Activated T-cell treated with anti-CD3 and anti-CD28 coated beads, Interleukin-2, amount 50 U/mL, for 72 hours (primary cell): Measurements from ENCODE around the gene RRAS2. TPM values are rescaled to one million over a fixed set of nuclear protein-coding genes. Genes with fewer than 3 reads are reported as not detected.
A peak's percentile ranks its signal among the peaks of the same experiment; 100 is the strongest.
"Not testable (repeated sequence)": the region's sequence is repeated elsewhere in the genome, so short reads cannot be mapped to it uniquely, and the experiment has no call there.

Experiments used
- ATAC-seq, 2 donors: fragments of 150-1000 bp; cut with Tn5 transposase; replicated peaks in 1 of 2; 2 replicates each; pipeline ENCODE4 v1.10.0; 2021; ENCODE audit warnings: moderate library complexity in 2 of 2, mild to moderate bottlenecking in 1 of 2
- DNase-seq, 2 donors: peaks; one replicate each; pipeline ENCODE4 v3.0.0; 2021 to 2022; ENCODE audit warnings: mixed read lengths in 1 of 2
- H3K27ac Mint-ChIP-seq: one replicate; pipeline ENCODE4 v1.8.0; 2022; ENCODE audit warnings: mild to moderate bottlenecking, moderate library complexity, mixed read lengths
- H3K27me3 Mint-ChIP-seq: one replicate; pipeline ENCODE4 v1.8.0; 2022; ENCODE audit warnings: low read depth, mixed read lengths
- H3K36me3 Mint-ChIP-seq, 2 donors: one replicate each; pipeline ENCODE4 v1.8.0; 2022; ENCODE audit warnings: mixed read lengths in 2 of 2, mild to moderate bottlenecking in 1 of 2; ENCODE audit not compliant: insufficient read depth in 2 of 2
- H3K4me1 Mint-ChIP-seq: one replicate; pipeline ENCODE4 v1.8.0; 2022; ENCODE audit warnings: low read depth, mixed read lengths
- H3K4me3 Mint-ChIP-seq, 2 donors: one replicate each; pipeline ENCODE4 v1.8.0; 2022; ENCODE audit warnings: mild to moderate bottlenecking in 2 of 2, mixed read lengths in 2 of 2, moderate library complexity in 2 of 2
- H3K9me3 Mint-ChIP-seq, 2 donors: one replicate each; pipeline ENCODE4 v1.8.0; 2022; ENCODE audit warnings: mixed read lengths in 2 of 2
- total RNA-seq, 2 donors: library from RNA; stranded (reverse); gene quantifications; one replicate each; pipeline ENCODE4 v1.2.3, GENCODE V29; 2022

RRAS2 gene
- total RNA-seq, 2 donors from 2014 or later: 59.2 to 64.2 TPM

GRCh38 chr11:14306481-14306880 is 52.5 kb downstream of the RRAS2 start:
- Mint-ChIP-seq H3K36me3 (no peaks in the 10 kb centered on the region), H3K4me3 (no peak overlapping the region), H3K9me3 (no peaks in the 10 kb centered on the region), H3K27me3 (no peaks in the 10 kb centered on the region), H3K27ac (no peak overlapping the region), H3K4me1 (peaks cover 15% of the 10 kb centered on the region)
- DNase-seq: no peak
- ATAC-seq: no peak

- ATAC-seq (no peak), DNase-seq (no peak)
- Mint-ChIP-seq H3K9me3 (no peaks in the 10 kb centered on the region), H3K27me3 (no peaks in the 10 kb centered on the region), H3K27ac (no peak overlapping the region), H3K36me3 (no peaks in the 10 kb centered on the region), H3K4me1 (peaks cover 15% of the 10 kb centered on the region), H3K4me3 (no peak overlapping the region)
These were observed 53.3 kb downstream of the RRAS2 start for GRCh38 chr11:14305649-14306048.

GRCh38 chr11:14304601-14305000 is 54.4 kb downstream of the RRAS2 start:
- no peaks in the 10 kb centered on the region for H3K27me3 Mint-ChIP-seq
- no peak overlapping the region for H3K27ac Mint-ChIP-seq
- no peaks in the 10 kb centered on the region for H3K9me3 Mint-ChIP-seq
- ATAC-seq: no peak
- H3K36me3 Mint-ChIP-seq: no peaks in the 10 kb centered on the region
- no peak overlapping the region for H3K4me3 Mint-ChIP-seq
- peaks cover 15% of the 10 kb centered on the region for H3K4me1 Mint-ChIP-seq
- no peak for DNase-seq

GRCh38 chr11:14300661-14301304 is 58.2 kb downstream of the RRAS2 start:
- Mint-ChIP-seq H3K27me3 (no peaks in the 10 kb centered on the region), H3K9me3 (no peaks in the 10 kb centered on the region), H3K27ac (no peak overlapping the region), H3K36me3 (no peaks in the 10 kb centered on the region), H3K4me1 (peaks cover 5% of the 10 kb centered on the region), H3K4me3 (no peak overlapping the region)
- ATAC-seq: peak; percentile 85 to 88
- DNase-seq: peak; percentile 32 to 36

GRCh38 chr11:14299921-14300320 is 59.1 kb downstream of the RRAS2 start:
- DNase-seq: no peak
- no peaks in the 10 kb centered on the region for H3K9me3 Mint-ChIP-seq
- no peak for ATAC-seq
- H3K36me3 Mint-ChIP-seq: no peaks in the 10 kb centered on the region
- peaks cover 5% of the 10 kb centered on the region for H3K4me1 Mint-ChIP-seq
- H3K27me3 Mint-ChIP-seq: no peaks in the 10 kb centered on the region
- no peak overlapping the region for H3K4me3 Mint-ChIP-seq
- H3K27ac Mint-ChIP-seq: no peak overlapping the region

GRCh38 chr11:14290422-14290821 is 68.6 kb downstream of the RRAS2 start:
- Mint-ChIP-seq H3K4me1 (peaks cover 18% of the 10 kb centered on the region), H3K36me3 (peaks cover 5 to 22% of the 10 kb centered on the region in 2 donors), H3K9me3 (no peaks in the 10 kb centered on the region), H3K27me3 (no peaks in the 10 kb centered on the region), H3K4me3 (no peak overlapping the region), H3K27ac (no peak overlapping the region)
- ATAC-seq (no peak), DNase-seq (no peak)

GRCh38 chr11:14288189-14288935 is 70.6 kb downstream of the RRAS2 start:
- no peaks in the 10 kb centered on the region for H3K27me3 Mint-ChIP-seq
- peaks cover 5 to 12% of the 10 kb centered on the region in 2 donors for H3K36me3 Mint-ChIP-seq
- no peak for DNase-seq
- peak overlapping the region; percentile 90 for H3K27ac Mint-ChIP-seq
- peak overlapping the region in 1 of 2 donors; percentile 69 for H3K4me3 Mint-ChIP-seq
- peaks cover 18% of the 10 kb centered on the region for H3K4me1 Mint-ChIP-seq
- H3K9me3 Mint-ChIP-seq: no peaks in the 10 kb centered on the region
- peak; percentile 53 to 69 for ATAC-seq

- H3K36me3 Mint-ChIP-seq, ATAC-seq, H3K4me3 Mint-ChIP-seq, H3K27me3 Mint-ChIP-seq, H3K4me1 Mint-ChIP-seq, DNase-seq, H3K9me3 Mint-ChIP-seq, H3K27ac Mint-ChIP-seq: not testable (repeated sequence)
These were observed 80.1 kb downstream of the RRAS2 start for GRCh38 chr11:14278869-14279268.

- peaks cover 2 to 7% of the 10 kb centered on the region in 2 donors for H3K36me3 Mint-ChIP-seq
- no peaks in the 10 kb centered on the region for H3K27me3 Mint-ChIP-seq
- H3K4me1 Mint-ChIP-seq: peaks cover 22% of the 10 kb centered on the region
- H3K4me3 Mint-ChIP-seq: no peak overlapping the region
- H3K27ac Mint-ChIP-seq: no peak overlapping the region
- ATAC-seq: no peak
- DNase-seq: no peak
- no peaks in the 10 kb centered on the region for H3K9me3 Mint-ChIP-seq
These were observed 83.9 kb downstream of the RRAS2 start for GRCh38 chr11:14275076-14275475.

- peaks cover 2 to 7% of the 10 kb centered on the region in 2 donors for H3K36me3 Mint-ChIP-seq
- no peak overlapping the region for H3K4me3 Mint-ChIP-seq
- no peak for ATAC-seq
- DNase-seq: no peak
- H3K27me3 Mint-ChIP-seq: no peaks in the 10 kb centered on the region
- H3K9me3 Mint-ChIP-seq: no peaks in the 10 kb centered on the region
- H3K27ac Mint-ChIP-seq: no peak overlapping the region
- H3K4me1 Mint-ChIP-seq: peaks cover 22% of the 10 kb centered on the region
These were observed 85.1 kb downstream of the RRAS2 start for GRCh38 chr11:14273895-14274294.

- Mint-ChIP-seq H3K27me3 (no peaks in the 10 kb centered on the region), H3K27ac (peak overlapping the region; percentile 21), H3K36me3 (peaks cover 0 to 6% of the 10 kb centered on the region in 2 donors)
These were observed 88.1 kb downstream of the RRAS2 start for GRCh38 chr11:14270690-14271542.

GRCh38 chr11:14269692-14270573 is 89.0 kb downstream of the RRAS2 start:
- DNase-seq (no peak), ATAC-seq (no peak)
- Mint-ChIP-seq H3K4me1 (peaks cover 22% of the 10 kb centered on the region), H3K27me3 (no peaks in the 10 kb centered on the region), H3K36me3 (peaks cover 2 to 6% of the 10 kb centered on the region in 2 donors), H3K9me3 (peaks cover 0 to 2% of the 10 kb centered on the region in 2 donors), H3K27ac (peak overlapping the region; percentile 21), H3K4me3 (no peak overlapping the region)

More at GRCh38 chr11:14270690-14271542, 88.1 kb downstream of the RRAS2 start:
- Mint-ChIP-seq H3K9me3 (no peaks in the 10 kb centered on the region), H3K4me3 (peak overlapping the region; percentile 27 to 56), H3K4me1 (peaks cover 22% of the 10 kb centered on the region)
- ATAC-seq (peak; percentile 62 to 77), DNase-seq (no peak)
